ENCODE data around the gene FAF1.
A peak's percentile ranks its signal among the peaks of the same experiment; 100 is the strongest.

FAF1 gene

DNA sequence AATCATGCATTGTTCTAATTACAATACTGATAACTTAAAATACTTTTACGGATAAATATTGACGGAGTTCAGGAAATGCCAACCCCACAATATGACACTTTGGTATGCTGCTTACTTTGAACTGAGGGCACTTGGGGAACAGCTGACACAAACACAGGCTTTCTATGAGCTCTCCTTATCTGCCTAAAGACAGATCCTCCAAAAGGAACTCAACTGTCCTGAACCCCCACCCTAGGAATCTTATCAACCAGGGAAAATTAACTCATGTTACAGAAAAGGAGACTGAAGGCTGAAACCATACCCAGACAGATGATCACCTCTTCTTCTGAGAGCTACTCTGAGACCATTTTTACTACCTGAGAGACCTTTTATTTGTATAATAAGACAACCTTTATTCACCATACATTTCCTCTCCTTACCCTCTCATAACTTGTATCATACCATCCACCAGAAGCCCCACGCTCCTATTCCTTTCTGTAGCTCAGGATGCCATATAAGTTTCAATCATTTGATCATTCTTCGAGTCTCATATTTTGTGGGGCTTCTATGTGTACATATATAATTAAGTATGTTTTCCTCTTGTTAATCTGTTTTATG is 239.5 kb downstream of the FAF1 start (continued):
- no peak for TF ChIP-seq ZSCAN30 (tag by site-specific recombination; IDR thresholded peaks at IDR 0.05)
- TF ChIP-seq KLF10 (tag by site-specific recombination; IDR thresholded peaks at IDR 0.05), result no peak
- TF ChIP-seq ZNF391 (tag by site-specific recombination; IDR thresholded peaks at IDR 0.05; ENCODE audit: borderline replicate concordance, low read depth), result no peak
- no peak for TF ChIP-seq ZNF48 (tag by site-specific recombination; IDR thresholded peaks at IDR 0.05)

DNA sequence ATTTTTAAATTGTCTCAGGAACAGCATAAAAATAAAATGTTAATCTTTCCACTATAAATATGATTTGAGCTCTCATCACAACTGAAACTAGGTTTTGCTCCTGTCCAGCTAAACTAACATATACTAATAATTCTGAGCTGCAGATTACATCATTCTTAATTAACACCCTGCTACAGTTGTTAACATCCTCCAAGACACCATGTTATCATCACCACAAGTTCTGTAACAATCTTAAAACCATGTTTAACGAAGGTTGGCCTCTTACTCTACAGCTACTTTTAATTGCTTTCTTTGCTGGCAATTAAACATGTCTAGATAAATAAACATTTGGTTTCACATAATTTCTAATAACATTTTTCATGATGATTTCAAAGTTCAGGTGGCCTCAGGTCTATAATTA is 240.9 kb downstream of the FAF1 start:
- H3K4me1 ChIP-seq (ENCODE audit: control insufficient read depth, insufficient read depth, low read length), result no peaks in the 10 kb centered on the region; the same call in 1 of the 2 replicates
- H3K9me3 ChIP-seq (ENCODE audit: control insufficient read depth, insufficient read depth, low read depth, low read length), result no peaks in the 10 kb centered on the region
- ChIA-PET CTCF (interaction anchor here (0.6 to 1.9 kb wide), 2 partner anchors 13 to 15 kb away, joined by 3 to 5 read pairs; no protein-coding TSS in a partner anchor), POLR2A (no interaction called here)
- H3K4me3 ChIP-seq (ENCODE audit: low read depth, low read length), result no peak overlapping the region
- no peak overlapping the region for H3K27ac ChIP-seq (ENCODE audit: extremely low read depth, low read depth, low read length)
- TF ChIP-seq, protein P1, sequence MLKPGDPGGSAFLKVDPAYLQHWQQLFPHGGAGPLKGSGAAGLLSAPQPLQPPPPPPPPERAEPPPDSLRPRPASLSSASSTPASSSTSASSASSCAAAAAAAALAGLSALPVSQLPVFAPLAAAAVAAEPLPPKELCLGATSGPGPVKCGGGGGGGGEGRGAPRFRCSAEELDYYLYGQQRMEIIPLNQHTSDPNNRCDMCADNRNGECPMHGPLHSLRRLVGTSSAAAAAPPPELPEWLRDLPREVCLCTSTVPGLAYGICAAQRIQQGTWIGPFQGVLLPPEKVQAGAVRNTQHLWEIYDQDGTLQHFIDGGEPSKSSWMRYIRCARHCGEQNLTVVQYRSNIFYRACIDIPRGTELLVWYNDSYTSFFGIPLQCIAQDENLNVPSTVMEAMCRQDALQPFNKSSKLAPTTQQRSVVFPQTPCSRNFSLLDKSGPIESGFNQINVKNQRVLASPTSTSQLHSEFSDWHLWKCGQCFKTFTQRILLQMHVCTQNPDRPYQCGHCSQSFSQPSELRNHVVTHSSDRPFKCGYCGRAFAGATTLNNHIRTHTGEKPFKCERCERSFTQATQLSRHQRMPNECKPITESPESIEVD (tag by site-specific recombination; IDR thresholded peaks at IDR 0.05), result peak; percentile 49; the same call in 1 of the 2 replicates
- TF ChIP-seq ZNF701 (tag by site-specific recombination; IDR thresholded peaks at IDR 0.05), result no peak
- TF ChIP-seq GLI4 (tag by site-specific recombination; IDR thresholded peaks at IDR 0.05), result no peak
- TF ChIP-seq ZNF292 (tag by site-specific recombination; IDR thresholded peaks at IDR 0.05; ENCODE audit: borderline replicate concordance, low read depth), result no peak
- no peak for TF ChIP-seq ZNF335 (tag by site-specific recombination; conservative IDR thresholded peaks at IDR 0.05)
- TF ChIP-seq HOXC10 (CRISPR knock-in tag; IDR thresholded peaks at IDR 0.05), result no peak
- TF ChIP-seq SP7 (tag by site-specific recombination; IDR thresholded peaks at IDR 0.05), result 0 out of 2 replicates have a peak, but pooled peaks have one; percentile 31
- no peak for TF ChIP-seq ZNF623 (tag by site-specific recombination; IDR thresholded peaks at IDR 0.05)
- no peak for TF ChIP-seq TCF7L2 (IDR thresholded peaks at IDR 0.05; ENCODE audit: borderline replicate concordance, low read depth, low read length)
- TF ChIP-seq, protein P2, sequence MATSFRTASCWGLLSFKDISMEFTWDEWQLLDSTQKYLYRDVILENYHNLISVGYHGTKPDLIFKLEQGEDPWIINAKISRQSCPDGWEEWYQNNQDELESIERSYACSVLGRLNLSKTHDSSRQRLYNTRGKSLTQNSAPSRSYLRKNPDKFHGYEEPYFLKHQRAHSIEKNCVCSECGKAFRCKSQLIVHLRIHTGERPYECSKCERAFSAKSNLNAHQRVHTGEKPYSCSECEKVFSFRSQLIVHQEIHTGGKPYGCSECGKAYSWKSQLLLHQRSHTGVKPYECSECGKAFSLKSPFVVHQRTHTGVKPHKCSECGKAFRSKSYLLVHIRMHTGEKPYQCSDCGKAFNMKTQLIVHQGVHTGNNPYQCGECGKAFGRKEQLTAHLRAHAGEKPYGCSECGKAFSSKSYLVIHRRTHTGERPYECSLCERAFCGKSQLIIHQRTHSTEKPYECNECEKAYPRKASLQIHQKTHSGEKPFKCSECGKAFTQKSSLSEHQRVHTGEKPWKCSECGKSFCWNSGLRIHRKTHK (tag by site-specific recombination; IDR thresholded peaks at IDR 0.05), result no peak
- H3K36me3 ChIP-seq (ENCODE audit: control insufficient read depth in 2 of 2, insufficient read depth in 1 of 2, low read length in 2 of 2), result no peaks in the 10 kb centered on the region

DNA sequence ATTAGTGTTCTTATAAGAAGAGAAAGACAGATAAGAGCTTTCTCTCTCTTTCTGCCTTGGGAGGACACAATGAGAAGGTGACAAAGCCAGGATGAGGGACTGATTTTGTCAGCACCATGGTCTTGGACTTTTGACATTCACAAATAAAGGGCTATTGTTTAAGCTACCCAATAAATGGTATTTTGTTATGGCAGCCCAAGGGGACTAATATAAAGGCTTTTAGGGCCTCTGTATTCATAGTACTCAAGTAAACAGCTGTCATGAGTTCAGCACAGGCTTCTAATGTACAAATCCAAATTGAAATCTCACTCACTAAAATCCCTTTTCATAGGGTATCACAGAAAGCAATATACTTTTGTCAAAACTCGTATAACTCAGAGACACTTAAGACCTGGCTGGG is 242.7 kb downstream of the FAF1 start:
- no peak overlapping the region for H3K4me3 ChIP-seq (ENCODE audit: low read depth, low read length)
- ChIA-PET CTCF (interaction anchor here (0.5 to 1.2 kb wide), 3 partner anchors 112 to 477 kb away, joined by 3 to 4 read pairs (median 3); no protein-coding TSS in a partner anchor), POLR2A (no interaction called here)
- no peaks in the 10 kb centered on the region; the same call in 1 of the 2 replicates for H3K4me1 ChIP-seq (ENCODE audit: control insufficient read depth, insufficient read depth, low read length)
- H3K27ac ChIP-seq (ENCODE audit: extremely low read depth, low read depth, low read length), result no peak overlapping the region
- H3K9me3 ChIP-seq (ENCODE audit: control insufficient read depth, insufficient read depth, low read depth, low read length), result no peaks in the 10 kb centered on the region
- H3K36me3 ChIP-seq (ENCODE audit: control insufficient read depth in 2 of 2, insufficient read depth in 1 of 2, low read length in 2 of 2), result no peaks in the 10 kb centered on the region
- TF ChIP-seq ZFP37 (tag by site-specific recombination; IDR thresholded peaks at IDR 0.05), result no peak
- no peak for TF ChIP-seq ZNF433 (tag by site-specific recombination; IDR thresholded peaks at IDR 0.05; ENCODE audit: low read depth)
- TF ChIP-seq ZNF132 (tag by site-specific recombination; IDR thresholded peaks at IDR 0.05; ENCODE audit: borderline replicate concordance), result no peak
- no peak for TF ChIP-seq ZNF510 (tag by site-specific recombination; IDR thresholded peaks at IDR 0.05; ENCODE audit: insufficient replicate concordance)
- TF ChIP-seq, protein P3, sequence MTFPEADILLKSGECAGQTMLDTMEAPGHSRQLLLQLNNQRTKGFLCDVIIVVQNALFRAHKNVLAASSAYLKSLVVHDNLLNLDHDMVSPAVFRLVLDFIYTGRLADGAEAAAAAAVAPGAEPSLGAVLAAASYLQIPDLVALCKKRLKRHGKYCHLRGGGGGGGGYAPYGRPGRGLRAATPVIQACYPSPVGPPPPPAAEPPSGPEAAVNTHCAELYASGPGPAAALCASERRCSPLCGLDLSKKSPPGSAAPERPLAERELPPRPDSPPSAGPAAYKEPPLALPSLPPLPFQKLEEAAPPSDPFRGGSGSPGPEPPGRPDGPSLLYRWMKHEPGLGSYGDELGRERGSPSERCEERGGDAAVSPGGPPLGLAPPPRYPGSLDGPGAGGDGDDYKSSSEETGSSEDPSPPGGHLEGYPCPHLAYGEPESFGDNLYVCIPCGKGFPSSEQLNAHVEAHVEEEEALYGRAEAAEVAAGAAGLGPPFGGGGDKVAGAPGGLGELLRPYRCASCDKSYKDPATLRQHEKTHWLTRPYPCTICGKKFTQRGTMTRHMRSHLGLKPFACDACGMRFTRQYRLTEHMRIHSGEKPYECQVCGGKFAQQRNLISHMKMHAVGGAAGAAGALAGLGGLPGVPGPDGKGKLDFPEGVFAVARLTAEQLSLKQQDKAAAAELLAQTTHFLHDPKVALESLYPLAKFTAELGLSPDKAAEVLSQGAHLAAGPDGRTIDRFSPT (tag by site-specific recombination; IDR thresholded peaks at IDR 0.05), result no peak
- TF ChIP-seq ZNF2 (tag by site-specific recombination; IDR thresholded peaks at IDR 0.05), result no peak
- no peak for TF ChIP-seq ZNF404 (tag by site-specific recombination; IDR thresholded peaks at IDR 0.05)
- TF ChIP-seq, protein P4, sequence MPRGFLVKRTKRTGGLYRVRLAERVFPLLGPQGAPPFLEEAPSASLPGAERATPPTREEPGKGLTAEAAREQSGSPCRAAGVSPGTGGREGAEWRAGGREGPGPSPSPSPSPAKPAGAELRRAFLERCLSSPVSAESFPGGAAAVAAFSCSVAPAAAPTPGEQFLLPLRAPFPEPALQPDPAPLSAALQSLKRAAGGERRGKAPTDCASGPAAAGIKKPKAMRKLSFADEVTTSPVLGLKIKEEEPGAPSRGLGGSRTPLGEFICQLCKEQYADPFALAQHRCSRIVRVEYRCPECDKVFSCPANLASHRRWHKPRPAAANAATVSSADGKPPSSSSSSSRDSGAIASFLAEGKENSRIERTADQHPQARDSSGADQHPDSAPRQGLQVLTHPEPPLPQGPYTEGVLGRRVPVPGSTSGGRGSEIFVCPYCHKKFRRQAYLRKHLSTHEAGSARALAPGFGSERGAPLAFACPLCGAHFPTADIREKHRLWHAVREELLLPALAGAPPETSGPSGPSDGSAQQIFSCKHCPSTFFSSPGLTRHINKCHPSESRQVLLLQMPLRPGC (tag by site-specific recombination; IDR thresholded peaks at IDR 0.05), result no peak
- no peak for TF ChIP-seq ZNF350 (tag by site-specific recombination; IDR thresholded peaks at IDR 0.05)
- TF ChIP-seq, protein P5, sequence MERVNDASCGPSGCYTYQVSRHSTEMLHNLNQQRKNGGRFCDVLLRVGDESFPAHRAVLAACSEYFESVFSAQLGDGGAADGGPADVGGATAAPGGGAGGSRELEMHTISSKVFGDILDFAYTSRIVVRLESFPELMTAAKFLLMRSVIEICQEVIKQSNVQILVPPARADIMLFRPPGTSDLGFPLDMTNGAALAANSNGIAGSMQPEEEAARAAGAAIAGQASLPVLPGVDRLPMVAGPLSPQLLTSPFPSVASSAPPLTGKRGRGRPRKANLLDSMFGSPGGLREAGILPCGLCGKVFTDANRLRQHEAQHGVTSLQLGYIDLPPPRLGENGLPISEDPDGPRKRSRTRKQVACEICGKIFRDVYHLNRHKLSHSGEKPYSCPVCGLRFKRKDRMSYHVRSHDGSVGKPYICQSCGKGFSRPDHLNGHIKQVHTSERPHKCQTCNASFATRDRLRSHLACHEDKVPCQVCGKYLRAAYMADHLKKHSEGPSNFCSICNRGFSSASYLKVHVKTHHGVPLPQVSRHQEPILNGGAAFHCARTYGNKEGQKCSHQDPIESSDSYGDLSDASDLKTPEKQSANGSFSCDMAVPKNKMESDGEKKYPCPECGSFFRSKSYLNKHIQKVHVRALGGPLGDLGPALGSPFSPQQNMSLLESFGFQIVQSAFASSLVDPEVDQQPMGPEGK (tag by site-specific recombination; IDR thresholded peaks at IDR 0.05), result no peak
- no peak for TF ChIP-seq ZFP41 (tag by site-specific recombination; IDR thresholded peaks at IDR 0.05; ENCODE audit: borderline replicate concordance)

Measured in HEK293 (cell line).